ENCODE results near the gene APEX2. TPM values are rescaled to one million over a fixed set of nuclear protein-coding genes. Genes with fewer than 3 reads are reported as not detected.
A peak's percentile ranks its signal among the peaks of the same experiment; 100 is the strongest.

Gene APEX2
- total RNA-seq, 1 donor from 2014 or later: 15.0 TPM

- Mint-ChIP-seq H3K4me3 (ENCODE audit: unreplicated experiment) (no peak within 1 kb of the TSS), H3K27me3 (ENCODE audit: low read depth, unreplicated experiment) (no peaks in the 10 kb centered on the region), H3K9me3 (ENCODE audit: unreplicated experiment) (peaks cover 4% of the 10 kb centered on the region), H3K4me1 (ENCODE audit: low read depth, unreplicated experiment) (peaks cover 11% of the 10 kb centered on the region), H3K36me3 (ENCODE audit: low read depth, unreplicated experiment) (no peaks in the 10 kb centered on the region), H3K27ac (ENCODE audit: unreplicated experiment) (no peak within 1 kb of the TSS)
- no peaks in the 10 kb centered on the region for H3K27me3 ChIP-seq (ENCODE audit: insufficient read depth, low read length)
- no peak within 1 kb of the TSS for H3K9ac ChIP-seq (ENCODE audit: low read length)
- no peaks in the 10 kb centered on the region for H3K79me2 ChIP-seq (ENCODE audit: insufficient read depth, low read length)
- H3K4me1 ChIP-seq (ENCODE audit: insufficient read depth, low read length): no peaks in the 10 kb centered on the region
- no peaks in the 10 kb centered on the region for H4K20me1 ChIP-seq (ENCODE audit: insufficient read depth, low read length)
- no peak within 1 kb of the TSS for H3K4me3 ChIP-seq (ENCODE audit: insufficient read depth, low read depth, low read length)
- no peaks in the 10 kb centered on the region for H3K9me3 ChIP-seq (ENCODE audit: insufficient read depth, low read depth, low read length)
- DNase-seq (ENCODE audit: low read depth) (no peak), FAIRE-seq (no peak)
- no peak within 1 kb of the TSS for H3K27ac ChIP-seq (ENCODE audit: low read depth, low read length)
- TF ChIP-seq CTCF (IDR thresholded peaks at IDR 0.05; ENCODE audit: insufficient read depth, low read depth, low read length) (no peak), EZH2 (IDR thresholded peaks at IDR 0.05; ENCODE audit: insufficient read depth, low read length) (no peak)
- no peak within 1 kb of the TSS for H2AFZ ChIP-seq (ENCODE audit: low read depth, low read length)
- no peak within 1 kb of the TSS for H3K4me2 ChIP-seq (ENCODE audit: low read length)
- no peaks in the 10 kb centered on the region for H3K36me3 ChIP-seq (ENCODE audit: insufficient read depth, low read length)
Observed at GRCh38 chrX:55030271-55031205, 30.4 kb downstream of the APEX2 start, which contains the start of gene ALAS2. ALAS2 (minus strand) TSS chrX:55030977; CDS start chrX:55026000, 4,977 bp downstream.

- no peaks in the 10 kb centered on the region for H3K27me3 Mint-ChIP-seq (ENCODE audit: low read depth, unreplicated experiment)
- H3K4me3 Mint-ChIP-seq (ENCODE audit: unreplicated experiment): no peak overlapping the region
- no peaks in the 10 kb centered on the region for H3K4me1 ChIP-seq (ENCODE audit: insufficient read depth, low read length)
- no peaks in the 10 kb centered on the region for H3K9me3 ChIP-seq (ENCODE audit: insufficient read depth, low read depth, low read length)
- H3K27ac Mint-ChIP-seq (ENCODE audit: unreplicated experiment): no peak overlapping the region
- no peaks in the 10 kb centered on the region for H3K27me3 ChIP-seq (ENCODE audit: insufficient read depth, low read length)
- H3K4me2 ChIP-seq (ENCODE audit: low read length): no peak overlapping the region
- H3K27ac ChIP-seq (ENCODE audit: low read depth, low read length): no peak overlapping the region
- H3K36me3 Mint-ChIP-seq (ENCODE audit: low read depth, unreplicated experiment): no peaks in the 10 kb centered on the region
- H4K20me1 ChIP-seq (ENCODE audit: insufficient read depth, low read length): no peaks in the 10 kb centered on the region
- H3K79me2 ChIP-seq (ENCODE audit: insufficient read depth, low read length): no peaks in the 10 kb centered on the region
- TF ChIP-seq CTCF (IDR thresholded peaks at IDR 0.05; ENCODE audit: insufficient read depth, low read depth, low read length): no peak
- TF ChIP-seq EZH2 (IDR thresholded peaks at IDR 0.05; ENCODE audit: insufficient read depth, low read length): no peak
- no peaks in the 10 kb centered on the region for H3K36me3 ChIP-seq (ENCODE audit: insufficient read depth, low read length)
- H3K9ac ChIP-seq (ENCODE audit: low read length): no peak overlapping the region
- H3K4me1 Mint-ChIP-seq (ENCODE audit: low read depth, unreplicated experiment): peaks cover 11% of the 10 kb centered on the region
- no peaks in the 10 kb centered on the region for H3K9me3 Mint-ChIP-seq (ENCODE audit: unreplicated experiment)
- FAIRE-seq: peak; percentile 58
- no peak overlapping the region for H2AFZ ChIP-seq (ENCODE audit: low read depth, low read length)
- H3K4me3 ChIP-seq (ENCODE audit: insufficient read depth, low read depth, low read length): no peak overlapping the region
- DNase-seq (ENCODE audit: low read depth): no peak
Observed at GRCh38 chrX:55033429-55033828, 33.3 kb downstream of the APEX2 start.

- H3K27ac Mint-ChIP-seq (ENCODE audit: unreplicated experiment): no peak overlapping the region
- FAIRE-seq: peak; percentile 95
Observed at GRCh38 chrX:55039471-55039870, 39.3 kb downstream of the APEX2 start.

More at GRCh38 chrX:55039471-55039870, 39.3 kb downstream of the APEX2 start:
- Histone ChIP-seq H3K4me2 (ENCODE audit: low read length) (no peak overlapping the region), H4K20me1 (ENCODE audit: insufficient read depth, low read length) (no peaks in the 10 kb centered on the region), H3K79me2 (ENCODE audit: insufficient read depth, low read length) (no peaks in the 10 kb centered on the region), H3K27ac (ENCODE audit: low read depth, low read length) (no peak overlapping the region), H2AFZ (ENCODE audit: low read depth, low read length) (no peak overlapping the region), H3K27me3 (ENCODE audit: insufficient read depth, low read length) (no peaks in the 10 kb centered on the region), H3K36me3 (ENCODE audit: insufficient read depth, low read length) (no peaks in the 10 kb centered on the region), H3K4me1 (ENCODE audit: insufficient read depth, low read length) (no peaks in the 10 kb centered on the region), H3K4me3 (ENCODE audit: insufficient read depth, low read depth, low read length) (no peak overlapping the region), H3K9ac (ENCODE audit: low read length) (no peak overlapping the region), H3K9me3 (ENCODE audit: insufficient read depth, low read depth, low read length) (no peaks in the 10 kb centered on the region)
- Mint-ChIP-seq H3K9me3 (ENCODE audit: unreplicated experiment) (no peaks in the 10 kb centered on the region), H3K4me3 (ENCODE audit: unreplicated experiment) (no peak overlapping the region), H3K4me1 (ENCODE audit: low read depth, unreplicated experiment) (peaks cover 2% of the 10 kb centered on the region), H3K27me3 (ENCODE audit: low read depth, unreplicated experiment) (no peaks in the 10 kb centered on the region), H3K36me3 (ENCODE audit: low read depth, unreplicated experiment) (no peaks in the 10 kb centered on the region)
- DNase-seq (ENCODE audit: low read depth): peak; percentile 9
- no peak for TF ChIP-seq CTCF (IDR thresholded peaks at IDR 0.05; ENCODE audit: insufficient read depth, low read depth, low read length)
